IPS DF 4.7 (cell line): ENCODE results near the gene CLTC.
"Not testable (repeated sequence)": the region's sequence is repeated elsewhere in the genome, so short reads cannot be mapped to it uniquely, and the experiment has no call there.

Experiments used
- DNase-seq: peaks from one replicate; pipeline ENCODE4 v3.0.0-alpha.2; 2013; ENCODE audit warnings: low spot score; ENCODE audit errors: extremely low read depth

Gene CLTC

DNA sequence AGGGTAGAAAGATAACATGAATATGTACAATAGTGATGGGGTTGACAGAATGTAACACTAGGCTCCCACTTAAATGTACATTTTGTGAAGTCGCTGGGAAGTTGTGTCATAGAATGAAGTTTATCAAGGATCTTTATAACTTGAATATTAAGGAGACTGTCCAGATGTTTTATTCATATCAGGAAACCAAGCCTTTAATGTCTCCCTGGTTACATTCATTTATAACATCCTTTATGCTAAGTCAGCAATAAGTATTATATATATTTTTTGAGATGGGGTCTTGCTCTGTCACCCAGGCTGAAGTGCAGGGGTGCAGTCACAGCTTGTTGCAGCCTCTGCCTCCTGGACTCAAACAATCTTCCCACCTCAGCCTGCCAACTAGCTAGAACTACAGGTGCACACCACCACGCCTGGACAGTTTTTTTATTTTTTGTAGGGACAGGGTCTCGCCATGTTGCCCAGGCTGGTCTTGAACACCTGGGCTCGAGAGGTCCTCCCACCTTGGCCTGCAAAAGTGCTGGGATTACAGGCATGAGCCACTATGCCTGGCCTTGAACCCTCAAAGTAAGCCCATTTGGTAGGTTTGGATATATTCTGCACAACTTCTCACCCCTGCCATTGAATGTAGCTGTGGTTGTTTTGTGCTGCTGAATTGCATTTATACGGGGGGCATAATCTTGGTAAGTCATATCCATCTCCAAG lies 14.1 kb downstream of the CLTC start:
- DNase-seq, result no peak

DNA sequence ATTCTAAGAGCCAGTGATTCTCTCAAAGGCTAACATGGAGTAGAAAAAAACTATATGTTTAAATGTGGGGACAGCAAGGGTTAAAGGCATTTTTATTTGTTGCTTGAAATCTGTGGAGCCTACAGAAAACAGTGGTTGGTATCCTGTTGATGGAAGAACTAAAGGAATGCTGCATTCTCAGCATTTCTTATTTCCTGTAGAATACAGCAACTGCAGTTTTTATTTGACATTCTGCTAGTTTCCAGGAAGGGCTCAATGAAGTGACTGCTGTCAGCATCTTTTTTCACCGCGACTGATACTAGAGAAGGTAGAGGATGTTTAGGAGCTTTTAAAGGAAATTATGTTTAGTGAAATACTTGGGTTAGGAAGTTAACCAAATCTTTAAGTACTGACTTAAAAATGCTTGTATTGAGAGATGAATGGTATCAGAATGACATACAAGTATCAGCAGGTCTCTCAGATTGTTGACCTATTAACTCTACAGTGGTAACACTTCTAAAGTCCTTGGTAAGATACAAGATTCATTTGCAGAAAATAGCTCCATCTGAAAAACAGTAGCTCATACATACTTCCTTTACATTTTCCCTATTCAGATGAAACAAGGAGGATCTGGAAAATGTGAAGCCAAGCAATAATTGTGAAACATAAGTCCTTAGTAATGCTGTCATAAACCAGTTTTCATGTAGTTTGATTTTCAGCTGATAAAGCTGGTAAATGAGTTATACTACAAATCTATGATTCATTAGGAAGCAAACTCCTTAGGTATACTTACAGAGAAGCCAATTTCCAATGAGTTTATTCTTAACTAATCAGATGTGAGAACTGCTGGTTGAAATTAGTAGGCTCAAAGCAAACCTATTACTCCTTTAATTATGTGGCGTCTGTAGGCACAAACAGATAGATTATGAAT lies 15.2 kb downstream of the CLTC start:
- DNase-seq, result no peak

- no peak for DNase-seq
Measured at GRCh38 chr17:59637611-59638310, 18.1 kb downstream of the CLTC start.

GRCh38 chr17:59638553-59638952 lies 18.9 kb downstream of the CLTC start:
- DNase-seq, result no peak

DNA sequence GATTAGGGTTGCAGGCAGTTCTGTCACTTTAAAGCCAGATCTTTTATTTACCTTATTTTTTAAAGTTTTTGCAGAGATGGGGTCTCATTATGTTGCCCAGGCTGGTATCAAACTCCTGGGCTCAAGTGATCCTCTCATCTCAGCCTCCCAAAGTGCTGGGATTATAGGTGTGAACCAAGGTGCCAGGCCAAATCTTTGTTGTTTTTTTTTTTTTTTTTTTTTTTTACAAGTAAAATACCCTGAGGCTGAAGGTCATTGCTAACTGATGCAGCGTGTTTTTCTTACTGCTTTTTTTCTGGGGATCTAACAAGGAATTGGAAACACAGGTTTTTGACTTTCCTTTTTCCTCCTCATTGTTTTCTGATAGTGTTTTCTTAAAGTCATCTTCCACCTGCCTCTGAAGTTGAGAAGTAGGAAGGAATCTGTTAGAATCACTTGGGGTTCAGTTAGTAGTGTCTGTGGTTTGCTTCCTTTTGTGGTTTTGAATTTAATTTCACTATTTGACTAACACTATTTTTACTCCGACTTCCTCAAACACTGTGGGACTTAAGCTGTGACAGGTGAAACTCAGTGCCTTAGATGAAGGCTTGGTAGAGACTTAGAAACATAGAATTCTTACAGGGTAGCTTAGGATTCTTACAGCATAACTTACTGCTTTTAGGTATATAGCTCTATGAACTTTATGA lies 22.2 kb downstream of the CLTC start:
- DNase-seq, result no peak

- no peak for DNase-seq
Measured at GRCh38 chr17:59642565-59642964, 22.9 kb downstream of the CLTC start.

GRCh38 chr17:59643159-59644140 lies 23.8 kb downstream of the CLTC start:
- no peak for DNase-seq

DNA sequence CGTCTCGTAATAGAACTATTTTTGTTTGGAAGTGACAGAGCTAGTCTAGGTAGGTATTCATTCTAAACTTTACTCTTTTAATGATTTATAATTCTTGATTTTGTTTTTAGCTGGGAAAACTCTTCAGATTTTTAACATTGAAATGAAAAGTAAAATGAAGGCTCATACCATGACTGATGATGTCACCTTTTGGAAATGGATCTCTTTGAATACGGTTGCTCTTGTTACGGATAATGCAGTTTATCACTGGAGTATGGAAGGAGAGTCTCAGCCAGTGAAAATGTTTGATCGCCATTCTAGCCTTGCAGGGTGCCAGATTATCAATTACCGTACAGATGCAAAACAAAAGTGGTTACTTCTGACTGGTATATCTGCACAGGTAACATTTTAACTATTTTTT lies 27.6 kb downstream of the CLTC start:
- DNase-seq, result no peak

DNA sequence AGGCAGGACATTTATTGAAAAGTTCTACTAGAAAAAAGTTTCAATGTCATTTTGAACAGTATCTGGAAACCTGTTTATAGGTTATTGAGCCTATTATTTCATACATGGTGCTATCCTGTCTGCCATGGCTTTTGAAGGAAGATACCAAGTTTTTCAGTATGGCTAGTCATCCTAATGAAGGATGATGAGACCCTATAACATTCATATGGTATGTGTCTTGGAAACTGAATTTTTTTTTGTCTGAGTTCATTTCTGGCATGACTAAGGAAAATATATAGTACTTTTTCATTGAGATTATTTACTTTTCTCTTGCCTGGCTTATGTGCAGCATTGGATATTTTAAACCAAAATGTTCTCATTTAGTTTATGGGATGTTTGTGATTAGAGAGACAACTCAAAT lies 30.2 kb downstream of the CLTC start:
- no peak for DNase-seq

GRCh38 chr17:59650642-59651041 lies 30.9 kb downstream of the CLTC start:
- no peak for DNase-seq

- DNase-seq, result no peak
Measured at GRCh38 chr17:59651346-59651745, 31.7 kb downstream of the CLTC start.

DNA sequence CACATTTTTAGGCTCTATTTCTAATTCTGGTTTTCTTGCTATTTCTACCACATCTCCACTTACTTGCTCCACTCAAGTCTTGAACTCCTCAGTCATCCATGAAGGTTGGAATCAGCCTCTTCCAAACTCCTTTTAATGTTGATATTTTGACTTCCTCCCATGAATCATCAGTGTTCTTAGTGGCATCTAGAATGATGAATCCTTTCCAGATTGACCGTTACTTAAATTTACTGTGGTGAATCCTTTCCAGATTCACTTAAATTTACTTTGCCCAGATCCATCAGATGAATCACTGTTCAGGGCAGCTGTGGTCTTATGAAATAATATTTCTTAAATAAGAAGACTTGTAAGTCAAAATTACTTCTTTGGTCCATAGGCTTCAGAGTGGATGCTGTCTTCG lies 32.4 kb downstream of the CLTC start:
- DNase-seq, result no peak

- DNase-seq, result not testable (repeated sequence)
Measured at GRCh38 chr17:59656624-59657023, 36.9 kb downstream of the CLTC start.

DNA sequence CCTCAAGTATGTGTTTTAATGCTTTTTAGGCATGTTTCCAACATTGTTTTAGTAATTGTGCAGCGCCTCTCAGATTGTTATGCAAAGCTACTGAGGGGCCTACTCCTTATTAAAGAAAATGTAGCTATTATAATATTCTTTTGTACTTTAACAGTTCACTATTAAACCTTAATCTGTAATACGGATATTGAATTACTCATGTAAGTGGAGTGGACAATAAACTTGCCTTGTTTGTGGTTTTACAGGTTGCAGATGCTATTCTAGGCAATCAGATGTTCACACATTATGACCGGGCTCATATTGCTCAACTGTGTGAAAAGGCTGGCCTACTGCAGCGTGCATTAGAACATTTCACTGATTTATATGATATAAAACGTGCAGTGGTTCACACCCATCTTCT lies 46.5 kb downstream of the CLTC start:
- DNase-seq, result no peak

- DNase-seq, result no peak
Measured at GRCh38 chr17:59668816-59669215, 49.1 kb downstream of the CLTC start.

DNA sequence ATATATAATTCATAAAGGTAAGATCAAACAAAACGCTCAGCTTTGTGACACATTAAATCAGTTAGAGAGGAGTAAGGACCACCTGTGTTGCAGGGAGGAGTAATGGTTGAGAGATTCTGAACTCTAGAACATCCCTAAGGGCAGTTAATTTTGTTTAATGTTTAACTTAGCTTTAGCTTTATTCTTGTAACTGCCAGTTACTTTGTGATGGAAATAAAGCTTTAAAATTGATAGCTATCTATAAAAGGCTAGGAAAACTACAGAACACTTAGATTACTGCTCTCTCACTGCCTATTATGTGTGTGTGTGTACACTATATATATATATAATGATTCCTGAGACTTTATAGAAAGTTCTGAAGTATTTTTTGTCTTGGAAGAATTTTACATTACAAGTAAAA lies 49.7 kb downstream of the CLTC start:
- DNase-seq, result no peak

- DNase-seq, result no peak
Measured at GRCh38 chr17:59669944-59670343, 50.2 kb downstream of the CLTC start.

- no peak for DNase-seq
Measured at GRCh38 chr17:59671386-59671785, 51.7 kb downstream of the CLTC start.

- DNase-seq, result no peak
Measured at GRCh38 chr17:59675231-59675630, 55.5 kb downstream of the CLTC start.

DNA sequence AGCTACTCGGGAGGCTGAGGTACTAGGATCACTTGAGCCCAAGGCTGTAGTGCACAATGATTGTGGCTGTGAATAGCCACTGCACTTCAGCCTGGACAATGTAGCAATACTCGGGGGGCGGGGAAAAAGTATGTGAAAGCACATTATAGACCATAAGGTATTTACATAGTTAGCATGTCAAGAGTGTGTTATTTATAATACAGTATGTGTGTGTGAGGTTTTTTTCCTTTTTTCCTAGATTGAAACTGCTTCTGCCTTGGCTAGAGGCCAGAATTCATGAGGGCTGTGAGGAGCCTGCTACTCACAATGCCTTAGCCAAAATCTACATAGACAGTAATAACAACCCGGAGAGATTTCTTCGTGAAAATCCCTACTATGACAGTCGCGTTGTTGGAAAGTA lies 57.0 kb downstream of the CLTC start:
- no peak for DNase-seq
